Activated T-cell treated with anti-CD3 and anti-CD28 coated beads for 1 hour (primary cell): ENCODE data around the gene RHEX.
"Not testable (repeated sequence)": the region's sequence is repeated elsewhere in the genome, so short reads cannot be mapped to it uniquely, and the experiment has no call there.

Source experiments
- DNase-seq: peaks from one replicate; pipeline ENCODE4 v3.0.0-alpha.2; 2020; ENCODE audit warnings: low read depth

The RHEX gene

DNA sequence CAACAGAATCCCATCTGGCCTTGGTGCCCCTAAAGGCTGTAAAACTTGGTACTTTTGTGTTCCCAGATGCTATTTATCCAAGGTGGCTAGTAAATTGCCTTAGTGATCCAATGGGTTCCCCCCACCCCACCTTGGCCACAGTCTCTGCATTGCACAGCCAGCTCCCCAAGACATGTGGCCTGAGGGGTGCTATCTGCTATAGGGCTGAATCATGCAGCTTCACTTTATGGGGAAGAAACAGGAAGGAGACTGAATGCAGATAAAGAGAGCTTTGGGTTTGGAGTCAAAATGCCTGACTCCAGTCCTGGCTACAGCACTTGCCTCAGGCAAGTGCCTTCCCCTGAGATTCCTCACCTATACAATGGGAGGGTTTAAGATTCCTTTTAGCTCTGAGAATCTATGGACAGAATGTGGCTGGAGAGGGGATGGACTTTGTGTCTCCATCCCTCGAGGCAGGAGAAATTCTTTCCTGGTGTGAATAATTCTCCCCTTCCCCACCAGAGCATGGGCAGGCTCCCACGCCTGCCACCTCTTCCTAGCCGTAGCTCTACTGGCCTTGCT is 6.5 kb downstream of the RHEX start:
- no peak for DNase-seq

DNA sequence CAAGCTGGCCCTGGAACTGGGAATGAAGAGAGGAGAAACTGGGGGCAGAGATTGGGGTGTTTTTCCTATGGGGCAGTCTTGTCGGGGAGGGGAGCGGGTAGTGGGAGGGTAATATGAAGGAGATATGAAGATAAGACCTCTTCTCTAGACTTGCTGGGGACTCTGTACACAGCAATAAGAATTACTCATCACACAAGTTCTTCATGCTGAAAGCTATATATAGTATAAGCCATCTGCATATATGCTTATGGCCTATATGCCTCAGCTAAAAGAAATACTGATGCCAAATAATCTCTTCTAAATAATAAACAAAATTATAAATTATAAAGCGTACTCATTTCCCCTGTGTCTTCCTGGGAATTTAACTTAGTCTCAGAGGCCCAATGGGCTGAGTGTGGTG is 7.9 kb downstream of the RHEX start:
- no peak for DNase-seq

DNA sequence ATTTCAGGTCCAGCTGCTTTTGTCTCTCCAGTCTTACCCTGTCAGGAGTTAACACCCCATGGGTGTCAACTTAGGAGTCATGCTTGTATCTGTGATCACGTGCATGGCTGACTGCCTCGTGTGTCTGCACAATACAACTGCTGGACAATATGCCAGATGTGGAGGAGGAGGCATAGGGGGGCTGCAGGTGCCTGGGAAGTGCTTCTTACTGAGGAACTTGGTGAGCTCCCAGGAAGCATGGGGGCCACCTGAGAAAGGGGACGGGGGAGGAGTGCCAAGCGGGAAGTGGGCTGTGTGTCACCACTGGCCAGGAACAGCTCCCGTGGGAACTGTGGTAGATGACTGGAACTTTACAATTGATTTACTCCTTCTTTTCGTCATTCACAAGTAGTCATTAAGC is 9.5 kb downstream of the RHEX start:
- DNase-seq, result no peak

DNA sequence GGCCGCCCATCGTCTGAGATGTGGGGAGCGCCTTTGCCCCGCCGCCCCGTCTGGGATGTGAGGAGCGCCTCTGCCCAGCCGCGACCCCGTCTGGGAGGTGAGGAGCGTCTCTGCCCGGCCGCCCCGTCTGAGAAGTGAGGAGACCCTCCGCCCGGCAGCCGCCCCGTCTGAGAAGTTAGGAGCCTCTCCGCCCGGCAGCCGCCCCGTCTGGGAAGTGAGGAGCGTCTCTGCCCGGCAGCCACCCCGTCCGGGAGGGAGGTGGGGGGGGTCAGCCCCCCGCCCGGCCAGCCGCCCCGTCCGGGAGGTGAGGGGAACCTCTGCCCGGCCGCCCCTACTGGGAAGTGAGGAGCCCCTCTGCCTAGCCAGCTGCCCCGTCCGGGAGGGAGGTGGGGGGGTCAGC is 11.0 kb downstream of the RHEX start:
- DNase-seq, result not testable (repeated sequence)

DNA sequence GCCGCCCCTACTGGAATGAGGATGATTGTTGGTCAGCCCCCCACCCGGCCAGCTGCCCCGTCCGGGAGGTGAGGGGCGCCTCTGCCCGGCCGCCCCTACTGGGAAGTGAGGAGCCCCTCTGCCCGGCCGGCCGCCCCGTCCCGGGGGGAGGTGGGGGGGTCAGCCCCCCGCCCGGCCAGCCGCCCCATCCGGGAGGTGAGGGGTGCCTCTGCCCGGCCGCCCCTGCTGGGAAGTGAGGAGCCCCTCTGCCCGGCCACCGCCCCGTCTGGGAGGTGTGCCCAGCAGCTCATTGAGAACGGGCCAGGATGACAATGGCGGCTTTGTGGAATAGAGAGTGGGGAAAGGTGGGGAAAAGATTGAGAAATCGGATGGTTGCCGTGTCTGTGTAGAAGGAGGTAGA is 11.5 kb downstream of the RHEX start:
- not testable (repeated sequence) for DNase-seq

DNA sequence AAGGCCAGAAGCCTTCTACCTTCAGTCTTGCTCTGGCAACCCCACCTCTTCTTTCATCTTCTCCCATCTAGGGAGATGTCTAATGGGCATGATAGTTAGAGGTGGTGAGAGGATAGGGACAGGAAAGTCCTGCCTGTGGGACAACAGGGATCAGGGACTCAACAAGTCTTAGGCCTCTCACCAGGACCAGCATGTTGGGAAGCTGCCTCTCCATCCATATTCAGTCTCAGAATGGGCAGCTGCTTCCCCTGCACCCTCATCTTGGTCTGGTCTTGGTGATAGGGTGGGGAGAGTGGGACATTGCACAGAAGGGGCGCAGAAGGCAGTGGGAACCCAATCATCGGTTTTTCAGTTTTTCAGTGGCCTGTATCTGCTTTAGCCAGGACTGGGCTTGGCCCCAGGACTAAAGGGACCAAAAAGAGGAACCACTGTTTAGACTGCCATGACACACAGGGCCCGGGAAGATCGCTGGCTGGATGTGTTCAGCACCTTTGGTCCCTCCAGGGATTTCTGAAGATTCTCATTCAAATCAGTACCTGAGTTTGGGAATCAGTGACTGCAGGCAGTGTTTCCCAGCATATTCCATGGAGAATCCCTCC is 12.7 kb downstream of the RHEX start:
- DNase-seq, result no peak

DNA sequence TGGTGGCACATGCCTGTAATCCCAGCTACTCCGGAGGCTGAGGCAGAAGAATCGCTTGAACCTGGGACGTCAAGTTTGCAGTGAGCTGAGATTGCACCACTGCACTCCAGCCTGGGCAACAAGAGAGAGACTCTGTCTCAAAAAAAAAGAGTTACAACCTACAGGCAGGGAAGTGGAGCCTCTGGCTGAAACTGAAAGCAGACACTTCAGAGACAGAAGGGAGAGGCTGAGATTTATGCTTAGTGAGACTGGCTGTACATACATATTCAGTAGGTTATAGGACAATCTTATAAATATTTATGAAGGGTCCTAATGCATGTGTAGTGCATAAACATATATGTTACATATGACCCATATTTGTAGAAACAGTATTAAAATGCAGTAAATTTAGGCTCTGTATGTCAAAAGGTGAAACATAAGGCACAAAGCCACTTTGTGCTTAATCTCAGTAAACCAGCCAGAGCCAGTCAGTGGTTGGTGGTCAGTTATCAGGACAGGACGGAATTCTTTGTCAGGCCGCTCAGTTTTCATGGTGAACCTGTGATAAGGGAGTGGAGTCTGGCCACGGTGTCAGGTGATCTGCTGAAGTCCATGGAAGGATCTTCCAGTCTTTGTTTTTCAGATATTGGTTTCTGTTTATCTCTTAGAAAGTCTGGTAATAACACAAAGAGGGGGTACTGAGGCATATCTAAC is 13.7 kb downstream of the RHEX start:
- no peak for DNase-seq

DNA sequence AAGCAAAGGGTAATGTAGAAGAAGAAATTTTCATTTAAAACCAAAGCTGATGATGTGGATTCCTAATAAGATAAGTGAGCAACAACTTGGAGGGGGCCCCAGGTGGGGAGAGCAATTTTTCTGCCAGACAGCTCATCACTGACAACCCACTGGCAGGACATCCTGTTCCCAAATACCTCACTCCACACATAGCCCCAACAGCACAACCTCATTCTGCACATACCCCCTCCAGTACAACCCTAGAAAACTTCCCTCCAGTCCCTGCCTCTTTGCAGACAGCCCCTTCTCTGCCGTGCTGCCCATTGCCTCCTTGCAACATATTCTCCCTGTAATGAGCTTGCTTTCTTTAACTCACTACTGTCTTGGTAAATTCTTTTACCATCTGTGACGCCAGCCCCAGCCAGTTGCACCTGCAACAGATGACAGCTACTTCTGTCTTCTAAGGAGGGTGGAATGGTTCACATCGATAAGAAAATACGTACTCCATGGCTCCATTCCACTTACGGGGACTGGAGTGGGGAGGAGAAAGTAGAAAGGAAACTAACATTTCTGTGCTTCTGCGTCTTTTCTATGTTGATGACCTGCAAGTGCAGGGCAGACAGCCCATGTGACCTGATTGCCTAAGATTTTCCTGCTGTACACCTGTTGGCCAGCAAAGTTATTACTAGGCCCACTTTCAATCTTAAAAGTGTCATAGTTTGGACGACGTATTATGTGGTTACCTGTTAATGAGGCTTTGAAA is 14.7 kb downstream of the RHEX start:
- DNase-seq, result no peak

DNA sequence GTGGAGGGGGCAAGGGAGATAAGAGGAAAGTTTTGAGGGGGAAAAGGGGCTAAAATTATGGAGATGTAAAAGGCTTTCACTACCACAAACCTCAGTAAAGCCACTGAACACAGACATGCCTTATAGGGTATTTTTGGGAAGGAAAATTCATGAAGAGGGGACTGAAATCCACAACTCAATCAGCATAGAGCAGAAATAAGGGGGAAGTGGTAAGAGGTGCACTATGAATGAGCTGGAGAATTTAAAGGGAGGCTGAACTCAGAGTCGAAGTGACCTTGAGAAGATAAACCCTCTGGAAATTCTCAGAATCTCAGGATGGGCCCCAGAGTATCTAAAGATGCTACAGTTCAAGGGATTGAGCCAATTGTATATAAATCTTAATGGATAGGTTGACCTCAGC is 15.3 kb downstream of the RHEX start:
- DNase-seq, result no peak

DNA sequence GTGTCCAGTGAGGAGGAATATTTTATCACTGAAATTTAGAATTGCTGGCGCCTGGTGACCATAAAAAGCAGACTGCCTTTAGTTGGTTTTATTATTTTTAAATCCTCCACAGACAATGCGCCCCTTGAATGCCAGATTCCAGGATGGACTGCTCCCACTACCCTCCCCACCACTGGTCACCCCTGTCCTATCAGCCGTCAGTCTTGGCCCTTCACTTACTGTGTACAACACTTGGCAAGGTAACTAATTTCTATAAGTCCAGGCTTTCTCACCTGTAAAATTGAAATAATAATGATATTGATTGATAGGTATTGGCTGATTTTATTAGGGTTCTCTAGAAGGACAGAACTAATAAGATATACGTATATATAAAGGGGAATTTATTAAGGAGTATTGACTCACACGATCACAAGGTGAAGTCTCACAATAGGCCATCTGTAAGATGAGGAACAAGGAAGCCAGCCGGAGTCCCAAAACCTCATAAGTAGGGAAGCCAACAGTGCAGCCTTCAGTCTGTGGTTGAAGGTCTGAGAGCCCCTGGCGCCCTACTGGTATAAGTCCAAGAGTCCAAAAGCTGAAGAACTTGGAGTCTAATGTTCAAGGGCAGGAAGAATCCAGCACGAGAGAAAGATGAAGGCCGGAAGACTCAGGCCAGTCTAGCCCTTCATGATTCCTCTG is 17.8 kb downstream of the RHEX start:
- DNase-seq, result no peak

DNA sequence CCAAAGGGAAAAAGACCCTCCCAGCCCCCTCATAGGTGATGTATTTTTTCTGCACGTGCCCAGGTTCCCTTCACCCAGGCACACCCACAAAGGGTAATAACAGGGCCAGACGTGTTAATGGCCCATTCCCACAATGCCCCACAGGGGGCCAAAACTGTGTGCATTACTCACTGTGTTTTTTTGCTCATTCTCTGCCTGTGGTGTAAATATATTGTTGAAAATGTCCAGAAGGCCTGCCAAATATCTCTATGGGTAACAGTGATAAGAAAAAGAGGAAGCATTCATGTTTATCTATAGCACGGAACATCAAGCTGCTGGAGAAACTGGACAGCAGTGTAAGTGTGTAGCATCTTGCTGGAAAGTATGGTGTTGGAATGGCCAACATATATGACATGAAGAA is 21.9 kb downstream of the RHEX start:
- DNase-seq, result no peak

DNA sequence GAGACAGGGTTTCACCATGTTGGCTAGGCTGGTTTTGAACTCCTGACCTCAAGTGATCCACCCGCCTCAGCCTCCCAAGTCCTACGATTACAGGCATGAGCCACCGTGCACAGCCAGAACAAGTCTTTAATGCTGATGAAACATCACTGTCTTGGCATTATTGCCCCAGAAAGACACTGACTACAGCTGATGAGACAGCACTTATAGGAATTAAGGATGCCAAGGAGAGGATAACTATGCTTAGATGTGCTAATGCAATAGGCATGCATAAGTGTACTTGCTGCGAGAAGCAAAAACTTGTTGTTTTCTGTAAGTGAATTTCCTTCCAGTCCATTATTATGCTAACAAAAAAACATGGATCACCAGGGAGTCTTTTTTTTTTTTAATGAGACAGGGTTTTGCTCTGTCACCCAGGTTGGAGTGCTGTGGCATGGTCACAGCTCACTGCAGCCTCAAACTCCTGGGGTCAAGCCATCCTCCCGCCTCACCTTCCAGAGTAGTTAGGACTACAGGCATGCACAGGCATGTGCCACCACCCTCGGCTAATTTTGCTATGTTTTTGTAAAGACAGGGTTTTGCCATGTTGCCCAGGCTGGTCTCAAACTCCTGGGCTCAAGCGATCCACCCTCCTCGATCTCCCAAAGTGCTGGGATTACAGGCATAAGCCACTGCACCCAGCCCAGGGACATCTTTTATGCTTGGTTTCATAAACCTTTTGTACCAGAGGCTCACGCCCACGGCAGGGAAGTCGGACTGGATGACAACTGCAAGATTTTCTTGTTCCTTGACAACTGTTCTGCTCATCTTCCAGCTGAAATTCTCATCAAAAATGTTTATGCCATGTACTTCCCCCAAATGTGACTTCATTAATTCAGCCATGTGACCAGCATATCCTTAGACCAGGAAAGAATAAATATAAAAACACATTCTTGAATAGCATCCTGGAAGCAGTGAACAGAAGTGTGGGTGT is 23.1 kb downstream of the RHEX start:
- DNase-seq, result no peak

DNA sequence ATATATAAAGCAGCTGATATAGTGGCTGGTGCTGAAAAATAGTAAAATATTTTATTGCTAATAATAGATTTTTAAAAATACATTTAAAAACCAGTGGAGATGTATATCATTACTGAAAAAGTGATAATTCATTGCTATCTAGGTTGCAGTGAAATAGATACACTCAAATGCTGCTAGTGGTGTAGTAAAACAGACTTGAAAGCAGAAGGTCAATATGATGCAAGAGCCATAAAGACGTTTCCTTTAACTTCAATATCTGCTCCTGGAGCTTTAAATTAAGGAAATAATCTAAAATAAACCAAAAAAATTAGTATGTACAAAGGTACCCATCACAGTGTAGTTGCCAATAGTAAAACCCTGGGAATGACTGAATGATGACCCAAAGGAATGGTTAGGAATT is 26.2 kb downstream of the RHEX start:
- DNase-seq, result no peak

DNA sequence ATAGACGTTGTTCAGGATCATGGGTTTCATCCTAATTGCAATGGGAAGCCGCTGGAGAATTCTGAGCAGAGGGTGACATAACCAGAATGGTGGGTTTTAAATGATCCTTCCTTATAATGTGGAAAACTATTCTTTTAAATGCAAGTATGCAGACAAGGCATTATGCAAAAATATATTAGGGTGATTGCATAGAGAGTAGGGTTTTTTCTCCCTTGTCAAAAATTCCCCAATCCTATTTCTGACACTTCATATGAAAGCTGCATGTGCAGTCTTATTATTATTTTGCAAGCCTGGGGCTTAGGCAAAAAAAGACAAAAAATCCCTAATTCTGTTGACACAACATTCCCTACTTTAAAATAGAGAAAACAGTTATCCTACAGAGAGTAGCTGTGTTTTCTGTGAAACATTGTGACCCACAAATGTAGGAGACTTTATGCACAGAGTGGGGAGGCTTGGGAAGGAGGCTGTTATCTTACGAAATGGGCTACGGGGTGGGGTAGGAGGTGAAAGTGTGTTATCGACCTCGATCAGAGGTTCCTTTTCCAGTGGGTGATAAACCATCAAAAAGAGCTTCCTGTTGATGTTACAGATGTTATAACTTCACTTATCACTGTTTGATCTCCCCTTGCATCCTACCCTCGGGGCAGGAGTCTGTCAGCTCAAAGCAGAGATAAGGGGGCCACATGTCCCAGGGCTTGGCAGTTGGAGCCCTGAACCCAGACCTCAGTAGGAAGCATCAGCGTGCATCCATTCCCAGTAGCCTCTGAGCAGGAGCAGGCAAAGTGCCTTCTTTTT is 27.2 kb downstream of the RHEX start:
- DNase-seq, result no peak

DNA sequence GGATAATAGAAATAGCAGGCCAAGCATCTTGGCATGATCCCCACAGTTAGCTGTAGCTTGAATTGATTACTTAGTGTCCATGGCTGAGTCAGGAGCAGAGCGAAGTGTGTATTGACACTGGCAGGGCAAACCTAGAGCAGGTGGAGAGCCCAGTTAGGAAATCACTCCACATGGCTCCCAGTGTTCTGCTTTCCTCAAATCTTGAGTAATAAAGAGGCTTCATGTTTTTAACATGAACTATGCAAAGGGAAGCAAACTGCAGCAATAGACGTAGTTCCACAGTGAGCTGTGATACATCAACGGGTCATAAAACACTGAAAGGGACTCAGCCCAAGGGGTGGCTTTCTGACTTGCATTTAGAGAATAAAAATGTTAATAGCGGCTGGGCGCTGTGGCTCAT is 28.9 kb downstream of the RHEX start:
- no peak for DNase-seq

DNA sequence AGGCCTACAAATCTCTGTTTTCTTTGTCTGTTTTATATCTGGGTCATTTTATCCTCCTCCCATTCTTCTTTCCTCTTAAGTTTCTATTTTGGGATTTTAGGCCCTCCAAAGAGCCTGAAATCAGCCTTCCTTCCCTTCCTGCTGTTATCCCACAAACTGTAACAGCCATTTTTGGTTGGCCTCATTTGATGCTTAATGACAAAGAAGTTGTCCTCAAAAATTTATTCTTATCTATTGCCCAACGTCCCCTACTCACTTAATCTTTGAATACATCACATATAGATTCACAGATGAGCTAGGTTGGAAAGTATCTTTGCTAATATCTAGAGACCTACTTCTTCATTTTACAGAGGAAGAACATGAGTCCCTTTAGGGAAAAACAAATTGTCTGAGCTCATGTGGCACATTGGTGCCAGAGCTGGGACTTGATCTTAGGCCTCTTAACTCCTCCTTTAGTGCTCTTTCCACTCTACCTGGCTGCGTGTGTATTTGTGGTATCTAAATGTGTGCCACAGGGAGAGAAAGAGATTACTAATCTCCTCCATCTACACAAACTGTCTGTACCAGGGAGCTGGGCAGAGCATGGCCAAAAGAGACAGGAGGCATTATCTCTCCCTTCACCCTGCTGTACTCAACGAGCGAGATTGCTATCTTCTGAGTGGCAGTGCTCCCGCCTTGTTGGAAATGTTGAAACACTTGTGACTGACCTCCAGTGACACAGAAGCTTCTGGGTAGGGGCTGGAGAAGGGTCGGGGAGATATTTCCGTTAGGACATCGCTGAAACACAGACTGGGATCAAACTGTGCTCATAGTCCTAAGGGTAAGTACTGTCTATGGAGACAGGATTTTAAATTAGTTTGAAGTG is 30.1 kb downstream of the RHEX start:
- no peak for DNase-seq

DNA sequence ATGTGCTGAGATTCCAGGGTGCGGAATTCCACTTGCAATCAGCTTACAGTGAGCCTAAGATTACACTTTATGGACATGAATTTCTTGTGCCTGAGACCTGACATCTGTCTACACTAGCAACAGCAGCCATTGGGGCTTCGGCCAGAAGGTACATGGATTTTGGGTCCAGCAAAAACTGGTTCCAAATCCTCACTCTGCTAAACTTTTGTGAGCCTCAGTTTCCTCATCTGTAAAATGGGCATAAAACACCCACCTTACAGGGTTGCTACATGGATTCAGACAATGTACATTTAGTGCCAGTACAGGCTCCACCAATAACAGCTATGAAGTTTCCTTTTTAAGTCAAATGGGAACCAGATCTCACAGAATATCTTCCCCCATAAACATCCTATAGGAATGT is 30.8 kb downstream of the RHEX start:
- DNase-seq, result no peak

DNA sequence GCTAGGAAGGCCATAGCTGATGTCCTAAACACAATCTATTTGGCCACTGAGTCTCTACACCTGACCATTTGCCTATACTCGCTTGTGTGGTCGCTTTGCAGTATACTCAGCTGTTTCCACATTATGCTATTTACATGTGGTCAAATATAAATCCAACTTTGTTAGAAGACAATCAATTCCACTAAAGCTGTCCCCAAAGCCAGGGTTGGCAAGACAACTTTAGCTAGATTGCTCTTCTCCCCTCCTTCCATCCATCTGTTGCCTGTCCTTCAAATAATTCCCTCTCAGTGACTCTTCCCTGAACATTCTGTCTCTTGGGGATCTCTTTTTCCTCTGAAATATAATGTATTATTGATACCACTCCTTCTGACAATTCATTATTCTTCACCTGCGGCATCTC is 34.1 kb downstream of the RHEX start:
- DNase-seq, result no peak

DNA sequence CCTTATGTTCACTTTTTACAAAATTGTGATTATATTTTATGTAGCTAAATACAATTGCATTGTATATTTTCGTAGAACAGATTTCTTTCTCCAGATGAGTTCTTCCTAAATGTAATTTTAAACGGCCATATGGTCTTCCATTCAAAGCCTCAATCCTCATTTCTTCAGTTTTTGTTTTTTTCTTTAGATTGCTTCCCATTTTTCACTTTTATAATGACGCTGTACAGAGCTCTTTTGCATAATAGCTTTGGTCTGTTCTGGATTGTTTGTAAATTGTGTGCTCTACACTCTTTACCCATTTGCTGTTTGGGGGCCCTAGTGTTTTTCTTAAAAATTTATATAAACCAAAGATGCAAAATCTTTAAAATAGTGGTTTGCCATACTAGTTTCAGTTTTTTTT is 36.4 kb downstream of the RHEX start:
- DNase-seq, result no peak

DNA sequence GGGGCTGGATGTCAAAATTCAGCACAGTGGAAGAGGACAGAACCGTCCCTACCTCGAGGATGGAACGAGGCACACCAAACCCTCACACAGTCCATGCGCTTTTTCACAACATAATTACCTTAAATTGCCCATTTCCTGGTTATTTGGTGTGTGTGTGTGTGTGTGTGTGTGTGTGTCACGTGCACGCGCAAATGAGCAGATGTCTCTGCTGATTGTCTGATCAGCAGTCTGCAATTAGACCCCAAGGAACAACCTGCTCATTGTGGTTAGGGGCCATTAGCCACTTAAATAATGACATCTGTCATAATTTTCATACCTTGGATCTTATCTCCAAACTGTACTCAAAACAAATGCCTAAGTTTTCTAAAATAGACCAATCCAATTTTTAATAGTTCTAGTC is 41.1 kb downstream of the RHEX start:
- no peak for DNase-seq
